ENCODE results near the gene KRTAP10-11.

KRTAP10-11 gene

DNA sequence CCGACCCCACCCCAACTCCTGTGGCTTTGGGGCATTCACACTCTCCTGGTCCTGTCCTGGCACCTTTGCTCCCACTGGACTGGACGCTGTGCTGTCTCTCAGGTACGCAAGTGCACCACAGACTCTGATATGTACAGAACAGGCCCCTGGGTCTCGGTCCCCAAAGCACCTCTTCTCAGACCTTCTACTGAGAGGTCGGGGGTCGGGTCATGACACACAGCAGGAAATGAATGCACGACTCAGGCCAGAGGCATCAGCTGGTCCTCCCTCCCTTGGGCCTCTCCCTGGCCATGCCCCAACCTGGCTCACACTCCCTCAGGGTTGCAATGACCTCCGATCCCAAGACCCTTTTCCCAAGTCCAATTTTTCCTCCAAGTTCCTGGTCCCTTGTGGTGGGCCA, 49.0 kb downstream of the KRTAP10-11 start:
- no peak for DNase-seq (ENCODE audit: low read depth)

DNA sequence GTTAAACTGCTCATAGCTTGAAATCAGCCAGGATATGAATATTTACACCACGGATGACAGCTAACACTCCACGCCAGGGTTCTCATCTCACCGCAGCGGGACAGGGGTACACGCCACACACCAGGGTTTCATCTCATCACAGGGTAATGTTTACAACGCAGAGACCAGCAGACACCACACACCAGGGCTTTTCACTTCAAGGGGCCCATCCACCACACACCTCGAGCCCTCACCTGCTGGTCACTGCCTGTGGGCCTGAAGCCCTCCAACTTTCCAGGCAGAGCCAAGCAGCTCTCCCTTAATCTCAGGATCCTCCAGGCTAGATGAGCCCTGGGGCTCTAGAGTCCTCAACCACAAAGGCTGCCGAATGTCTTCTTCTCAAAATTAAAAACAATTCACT, 49.4 kb downstream of the KRTAP10-11 start:
- no peak for DNase-seq (ENCODE audit: low read depth)

DNA sequence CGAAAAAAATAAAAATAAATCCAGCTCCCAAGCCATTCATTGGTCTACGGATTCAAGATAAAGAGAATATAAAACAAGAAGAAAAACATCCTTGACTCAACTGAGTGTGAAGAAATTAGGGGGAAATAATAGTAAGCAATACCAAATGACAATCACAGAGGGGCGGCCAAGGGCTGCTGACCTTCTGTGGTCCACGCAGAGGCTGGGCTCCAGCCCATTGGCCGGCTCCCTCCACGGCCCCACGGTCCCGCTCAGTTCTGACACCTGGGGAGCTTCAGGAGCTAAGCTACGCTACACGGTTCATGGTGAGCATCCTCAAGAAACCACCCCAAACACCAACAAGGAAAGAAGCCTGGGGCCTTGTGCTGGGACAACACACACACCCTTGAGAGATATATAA, 50.4 kb downstream of the KRTAP10-11 start:
- no peak for DNase-seq (ENCODE audit: low read depth)

Measured in stromal cell of bone marrow (primary cell).